GM12873 (cell line): ENCODE measurements around the gene TEDC2.

Experiments
- CTCF ChIP-seq: IDR thresholded peaks from 2 replicates; pipeline ENCODE4 v1.5.1; 2012; ENCODE audit warnings: low read depth, mild to moderate bottlenecking, moderate library complexity, low read length, control low read depth; ENCODE audit not compliant: insufficient read depth; ENCODE audit errors: missing control alignments

Gene TEDC2

GRCh38 chr16:2462031-2462866 lies 2.3 kb downstream of the TEDC2 start:
- no peak for TF ChIP-seq CTCF

GRCh38 chr16:2464333-2464732 lies 4.4 kb downstream of the TEDC2 start:
- no peak for TF ChIP-seq CTCF

- TF ChIP-seq CTCF: peak; percentile 44
Measured at GRCh38 chr16:2465653-2466415, 5.9 kb downstream of the TEDC2 start.

GRCh38 chr16:2466667-2467527 lies 7.0 kb downstream of the TEDC2 start:
- TF ChIP-seq CTCF: no peak

- peak; percentile 18 for TF ChIP-seq CTCF
Measured at GRCh38 chr16:2467528-2468232, 7.8 kb downstream of the TEDC2 start.

GRCh38 chr16:2468233-2468724 lies 8.4 kb downstream of the TEDC2 start:
- no peak for TF ChIP-seq CTCF
